Lower leg skin (tissue), 4 donors: ENCODE results near the gene MAGI2. TPM values are rescaled to one million over a fixed set of nuclear protein-coding genes. Genes with fewer than 3 reads are reported as not detected.

ENCODE experiments used
- DNase-seq, 2 donors: peaks; one replicate each; pipeline ENCODE4 v3.0.0-alpha.2; 2019; ENCODE audit warnings: low spot score in 2 of 2
- H3K4me3 ChIP-seq: fragments of 200-600 bp; sonication (generic); 2 replicates; pipeline ENCODE4 v1.5.1; 2017; ENCODE audit warnings: mild to moderate bottlenecking, low read depth; ENCODE audit not compliant: poor library complexity, severe bottlenecking
- POLR2A ChIP-seq, 2 donors: fragments of 450-650 bp; IDR thresholded peaks; one replicate each; pipeline ENCODE4 v1.6.1; 2016 to 2017; ENCODE audit warnings: antibody characterized with exemption in 2 of 2, mild to moderate bottlenecking in 1 of 2, moderate library complexity in 1 of 2
- WGBS, 2 donors: methylation state at CpG; one replicate each; pipeline ENCODE4 v1.1.5; 2018; 5-methylcytosine and 5-hydroxymethylcytosine counted together
- intact Hi-C: fragments of 100-400 bp; cut with DNase I; formaldehyde crosslinking; loops from one replicate; pipeline ENCODE4 v1.15.0; 2023; ENCODE audit warnings: low total_unique reads
- total RNA-seq, 4 donors: library from RNA; depleted of rRNA; stranded (reverse); fragments of >200 nt; gene quantifications; one replicate each; pipeline ENCODE4 v1.1.0, GENCODE V29; 2016
- TF ChIP-seq, protein P1 (sequence below), 3 donors: fragments of 450-650 bp; IDR thresholded peaks; one replicate each; pipeline ENCODE4 v1.5.1; 2016; ENCODE audit warnings: antibody characterized with exemption in 3 of 3, mild to moderate bottlenecking in 3 of 3, moderate library complexity in 2 of 3

MAGI2 gene
- total RNA-seq, 4 donors from 2014 or later: 1.6 to 3.0 (median 2.1) TPM

DNA sequence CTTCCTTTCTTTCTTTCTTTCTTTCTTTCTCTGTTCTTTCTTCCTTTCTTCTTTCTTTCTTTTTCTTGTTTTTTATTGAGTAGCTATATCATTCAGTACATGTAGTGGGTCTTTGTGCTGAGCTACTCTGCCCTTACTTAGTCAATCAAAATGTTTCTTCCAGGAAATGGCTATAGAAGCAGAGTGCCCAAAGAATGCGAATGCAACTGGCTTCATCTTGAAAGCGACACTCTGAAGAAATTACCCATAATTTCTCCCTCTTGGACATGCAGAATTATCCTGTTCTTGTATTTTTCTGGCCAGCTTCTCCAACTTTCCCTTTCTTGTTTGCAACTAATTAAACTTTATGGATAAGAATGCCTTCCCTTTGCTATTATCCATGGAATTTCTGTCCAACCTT is 441.5 kb downstream of the MAGI2 start:
- H3K4me3 ChIP-seq: no peak overlapping the region
- 93 to 99% methylated on average over 2 of the region's 2 CpGs for WGBS, 2 donors
- TF ChIP-seq, protein P1, sequence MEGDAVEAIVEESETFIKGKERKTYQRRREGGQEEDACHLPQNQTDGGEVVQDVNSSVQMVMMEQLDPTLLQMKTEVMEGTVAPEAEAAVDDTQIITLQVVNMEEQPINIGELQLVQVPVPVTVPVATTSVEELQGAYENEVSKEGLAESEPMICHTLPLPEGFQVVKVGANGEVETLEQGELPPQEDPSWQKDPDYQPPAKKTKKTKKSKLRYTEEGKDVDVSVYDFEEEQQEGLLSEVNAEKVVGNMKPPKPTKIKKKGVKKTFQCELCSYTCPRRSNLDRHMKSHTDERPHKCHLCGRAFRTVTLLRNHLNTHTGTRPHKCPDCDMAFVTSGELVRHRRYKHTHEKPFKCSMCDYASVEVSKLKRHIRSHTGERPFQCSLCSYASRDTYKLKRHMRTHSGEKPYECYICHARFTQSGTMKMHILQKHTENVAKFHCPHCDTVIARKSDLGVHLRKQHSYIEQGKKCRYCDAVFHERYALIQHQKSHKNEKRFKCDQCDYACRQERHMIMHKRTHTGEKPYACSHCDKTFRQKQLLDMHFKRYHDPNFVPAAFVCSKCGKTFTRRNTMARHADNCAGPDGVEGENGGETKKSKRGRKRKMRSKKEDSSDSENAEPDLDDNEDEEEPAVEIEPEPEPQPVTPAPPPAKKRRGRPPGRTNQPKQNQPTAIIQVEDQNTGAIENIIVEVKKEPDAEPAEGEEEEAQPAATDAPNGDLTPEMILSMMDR (IDR thresholded peaks at IDR 0.05): no peak
- no peak for TF ChIP-seq POLR2A (IDR thresholded peaks at IDR 0.05)
- intact Hi-C loops: no loop called here
- no peak for DNase-seq

DNA sequence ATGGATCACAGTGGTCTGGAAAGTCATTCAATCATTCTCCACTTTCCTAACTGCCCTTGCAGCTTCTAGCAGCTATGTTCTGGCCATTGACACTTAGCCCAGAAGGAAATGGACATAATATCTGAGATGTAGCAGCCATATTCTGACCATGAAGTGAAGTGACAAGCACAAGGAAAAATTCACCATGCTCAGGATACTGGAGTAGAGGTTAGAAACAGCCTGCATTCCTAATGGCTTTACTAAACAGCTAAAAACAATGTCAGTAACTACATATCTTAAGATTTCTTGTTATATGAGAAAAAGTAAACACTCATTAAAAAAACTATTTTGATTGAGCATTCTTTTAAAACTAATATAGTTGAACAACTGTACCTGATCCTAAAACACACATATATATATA is 443.8 kb downstream of the MAGI2 start:
- no peak for TF ChIP-seq POLR2A (IDR thresholded peaks at IDR 0.05)
- TF ChIP-seq, protein P1 (IDR thresholded peaks at IDR 0.05): no peak
- DNase-seq: no peak
- intact Hi-C loops: no loop called here

DNA sequence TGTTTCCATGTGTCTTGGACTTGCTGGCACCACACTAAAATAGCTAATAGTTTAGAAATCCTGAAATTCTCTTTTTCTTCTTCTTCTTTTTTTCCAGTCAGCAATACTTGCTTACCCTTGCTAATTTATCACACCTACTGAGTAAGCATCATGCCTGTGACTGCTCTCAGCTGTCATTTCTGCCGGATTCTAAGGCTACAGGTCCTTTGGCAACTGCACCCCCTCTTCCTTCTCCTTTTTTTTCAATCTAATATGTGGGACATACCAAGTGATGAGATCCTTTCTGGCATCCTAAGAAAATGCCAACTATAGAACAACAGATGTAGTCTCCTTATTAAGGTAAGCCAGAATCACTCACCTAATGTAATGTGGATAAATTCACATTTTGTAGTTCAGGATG is 444.7 kb downstream of the MAGI2 start:
- intact Hi-C loops: no loop called here
- WGBS, 2 donors: 76 to 79% methylated on average over 1 of the region's 1 CpG
- no peak for TF ChIP-seq POLR2A (IDR thresholded peaks at IDR 0.05)
- TF ChIP-seq, protein P1 (IDR thresholded peaks at IDR 0.05): no peak
- no peak overlapping the region for H3K4me3 ChIP-seq
- no peak for DNase-seq

More for the DNA sequence above, 443.8 kb downstream of the MAGI2 start:
- H3K4me3 ChIP-seq: no peak overlapping the region

DNA sequence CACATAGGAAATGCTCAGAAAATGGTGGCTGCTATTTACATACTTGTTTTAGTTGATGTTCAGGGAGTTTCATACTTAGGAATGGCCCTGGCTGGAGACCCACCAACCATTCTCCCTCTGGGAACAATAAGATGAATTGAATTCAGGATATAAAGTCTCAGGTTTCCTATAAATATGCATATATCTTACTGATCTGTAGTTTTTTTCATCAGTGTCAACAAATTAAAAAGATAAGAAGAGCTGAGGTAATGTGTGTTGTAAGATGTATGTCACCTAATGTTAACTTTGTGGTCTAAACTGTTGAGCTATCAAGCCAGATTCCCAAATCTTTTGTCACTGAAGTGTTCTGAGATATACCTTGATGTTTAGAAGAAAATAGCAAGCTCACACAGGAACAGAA is 457.5 kb downstream of the MAGI2 start:
- intact Hi-C loops: no loop called here
- DNase-seq: no peak
- TF ChIP-seq, protein P1 (IDR thresholded peaks at IDR 0.05): no peak
- no peak for TF ChIP-seq POLR2A (IDR thresholded peaks at IDR 0.05)
- no peak overlapping the region for H3K4me3 ChIP-seq

DNA sequence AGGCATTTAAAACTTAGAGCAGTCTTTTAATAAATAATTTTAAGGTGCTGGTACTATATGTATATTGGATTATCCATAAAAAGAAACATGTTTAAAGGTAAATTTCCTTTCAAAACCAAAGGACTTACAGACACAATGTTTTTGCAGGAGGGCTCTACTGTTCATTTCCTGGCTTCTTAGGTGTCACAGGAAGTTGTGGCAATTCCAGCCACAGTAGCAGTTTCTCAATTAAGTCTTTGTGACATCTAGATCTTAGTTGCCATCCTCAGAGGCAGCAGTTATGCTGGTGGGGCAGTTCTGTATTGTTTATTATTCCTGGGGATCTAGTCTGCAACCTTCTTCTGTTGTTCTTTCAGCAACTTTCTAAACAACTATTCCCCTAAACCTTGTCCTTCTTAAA is 460.1 kb downstream of the MAGI2 start:
- no peak for DNase-seq
- no peak overlapping the region for H3K4me3 ChIP-seq
- TF ChIP-seq, protein P1 (IDR thresholded peaks at IDR 0.05): no peak
- no peak for TF ChIP-seq POLR2A (IDR thresholded peaks at IDR 0.05)
- intact Hi-C loops: no loop called here

DNA sequence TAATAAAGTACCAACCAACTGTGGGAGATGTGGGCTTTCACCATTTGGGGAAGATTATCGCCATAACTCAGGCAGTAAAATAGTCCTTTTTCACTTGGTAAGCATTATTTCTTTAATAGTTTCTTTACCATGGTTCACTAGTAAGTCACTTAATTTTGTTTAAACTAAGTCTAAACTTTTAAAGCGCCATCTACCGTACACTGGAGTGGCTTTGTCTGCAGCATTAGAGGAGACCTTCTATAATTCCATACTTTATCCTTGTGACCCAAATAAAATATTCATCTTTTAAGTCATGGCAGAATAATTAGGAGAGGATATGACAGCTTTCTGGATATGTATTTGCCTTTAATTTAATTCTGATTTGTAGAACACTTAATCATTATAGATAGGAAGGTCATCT is 468.0 kb downstream of the MAGI2 start:
- 85 to 94% methylated on average over 3 of the region's 3 CpGs for WGBS, 2 donors
- no peak for TF ChIP-seq POLR2A (IDR thresholded peaks at IDR 0.05)
- TF ChIP-seq, protein P1 (IDR thresholded peaks at IDR 0.05): no peak
- intact Hi-C loops: no loop called here
- no peak overlapping the region for H3K4me3 ChIP-seq
- DNase-seq: no peak
